HK-2 (cell line): ENCODE results near the gene MYO3A.

Experiments
- DNase-seq: peaks from one replicate; pipeline ENCODE4 v3.0.0-alpha.2; 2018; ENCODE audit not compliant: unreplicated experiment

Gene MYO3A

GRCh38 chr10:26214551-26215395 is 280.7 kb downstream of the MYO3A start:
- DNase-seq: no peak

DNA sequence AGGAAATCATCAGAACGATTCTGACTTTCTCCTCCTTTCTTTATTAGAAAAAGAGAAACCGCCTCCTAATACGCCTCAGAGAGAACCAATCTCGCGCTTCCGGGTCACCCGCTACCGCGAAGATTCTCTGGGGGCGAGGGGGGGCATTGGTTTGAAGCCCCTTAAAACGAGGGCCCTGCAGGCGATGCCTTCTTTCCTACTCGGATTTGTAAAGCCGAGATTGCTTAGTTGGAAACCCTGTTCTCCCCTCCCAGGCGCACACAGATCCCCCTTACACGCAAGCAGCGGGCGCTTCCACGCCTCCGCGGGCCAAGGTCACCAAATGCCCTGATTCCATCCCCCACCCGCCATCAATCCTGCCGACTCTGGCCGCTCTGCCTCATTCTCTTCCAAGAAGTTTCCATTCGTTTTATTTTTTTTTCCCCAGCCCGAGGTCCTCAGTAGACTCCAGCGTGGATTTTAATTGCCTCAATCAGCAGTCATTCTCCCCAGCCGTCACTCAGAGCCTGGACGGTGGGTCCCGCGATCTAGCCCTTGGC is 281.4 kb downstream of the MYO3A start:
- DNase-seq: no peak

GRCh38 chr10:26215935-26216584 is 282.0 kb downstream of the MYO3A start:
- peak; percentile 58 for DNase-seq

DNA sequence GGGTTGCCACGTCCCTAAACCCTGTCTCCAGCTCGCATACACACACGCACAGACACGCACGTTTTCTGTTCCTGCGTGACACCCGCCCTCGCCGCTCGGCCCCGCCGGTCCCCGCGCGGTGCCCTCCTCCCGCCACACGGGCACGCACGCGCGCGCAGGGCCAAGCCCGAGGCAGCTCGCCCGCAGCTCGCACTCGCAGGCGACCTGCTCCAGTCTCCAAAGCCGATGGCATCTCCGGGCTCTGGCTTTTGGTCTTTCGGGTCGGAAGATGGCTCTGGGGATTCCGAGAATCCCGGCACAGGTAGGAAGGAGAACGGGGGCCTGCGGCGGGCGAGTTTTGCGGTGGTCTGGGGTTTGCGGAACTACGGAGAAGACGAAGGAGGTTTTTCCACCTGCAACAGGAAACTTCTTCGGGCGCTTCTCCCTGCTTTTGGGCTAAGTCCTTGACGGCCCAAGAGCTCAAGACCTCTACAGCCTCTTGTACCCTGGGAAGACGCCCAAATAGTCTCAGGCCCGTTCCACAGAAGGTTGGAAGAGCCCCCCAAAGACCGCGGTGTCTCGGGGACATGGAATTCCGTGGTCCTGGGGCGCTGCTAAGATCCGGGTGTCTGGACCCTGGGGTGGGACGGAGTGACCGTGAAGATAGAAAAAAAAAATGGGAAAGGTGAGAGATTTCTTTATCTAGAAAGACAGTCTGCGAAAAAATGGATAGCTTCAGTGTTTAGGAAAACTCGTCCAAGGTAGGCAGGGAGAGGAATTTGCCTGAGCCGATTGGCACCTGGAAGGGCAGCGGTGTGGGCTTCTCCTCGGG is 282.8 kb downstream of the MYO3A start, which contains the start of gene GAD2:
Gene GAD2 (plus strand): TSS at position 190 of the 811 bp plus-strand sequence. CDS start 36 bp downstream, at position 226.
- DNase-seq: no peak

- no peak for DNase-seq
These were observed 283.5 kb downstream of the MYO3A start for GRCh38 chr10:26217396-26218086.

DNA sequence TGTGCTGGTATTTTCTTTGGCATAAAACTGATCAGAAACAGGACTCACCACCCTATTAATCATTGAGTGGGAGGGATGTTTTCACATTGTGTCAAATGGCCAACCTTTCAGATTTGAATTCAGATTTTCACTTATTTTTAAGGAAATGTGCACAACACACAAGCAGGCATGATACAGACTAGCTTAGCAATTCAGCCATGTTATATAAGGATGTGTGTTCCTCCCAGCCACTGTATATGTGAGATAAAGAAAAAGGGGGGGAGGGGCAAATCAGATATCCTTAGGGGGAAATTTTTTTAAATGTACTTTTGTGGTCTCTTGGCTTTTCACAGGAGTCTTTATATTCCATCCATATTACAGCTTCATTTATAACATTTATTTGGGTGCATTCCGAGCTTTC is 285.6 kb downstream of the MYO3A start:
- no peak for DNase-seq

DNA sequence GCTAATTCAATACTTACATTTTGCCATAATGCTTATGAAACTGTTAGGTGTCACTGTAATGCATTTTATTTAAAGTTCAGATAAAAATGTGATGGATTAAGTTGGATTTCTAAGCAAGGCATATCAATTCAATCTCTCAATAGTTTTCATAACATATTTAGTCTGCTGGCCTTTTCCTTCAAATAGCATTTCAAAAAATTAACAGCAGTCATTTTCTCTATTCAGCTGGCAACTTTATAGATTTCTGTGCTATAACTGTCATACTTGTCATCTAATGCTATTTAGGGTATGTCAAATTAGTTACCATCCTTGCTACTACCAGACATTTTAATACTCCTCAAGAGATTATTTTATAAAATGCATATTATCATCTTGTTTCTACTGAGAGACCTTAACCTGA is 286.9 kb downstream of the MYO3A start:
- no peak for DNase-seq

DNA sequence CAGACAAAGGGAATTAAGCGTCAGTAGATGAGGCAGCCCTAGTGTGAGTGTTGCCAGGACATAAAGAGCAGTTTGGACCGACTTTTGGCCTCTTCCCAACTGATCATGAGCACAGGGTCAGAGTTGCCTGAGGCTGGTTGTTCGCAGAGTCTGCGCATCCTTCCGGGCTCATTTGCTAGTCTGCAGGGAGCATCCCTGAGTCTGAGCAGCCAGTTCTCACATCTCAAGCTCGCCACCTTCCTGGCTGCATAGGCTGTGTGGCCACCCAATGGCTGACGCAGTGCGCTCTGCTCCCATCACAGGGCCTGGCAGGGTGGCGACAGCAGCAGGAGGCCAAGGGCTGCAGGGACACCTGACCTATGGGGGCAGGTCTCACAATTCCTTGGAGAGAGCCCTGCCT is 287.5 kb downstream of the MYO3A start:
- DNase-seq: no peak

- DNase-seq: no peak
These were observed 288.5 kb downstream of the MYO3A start for GRCh38 chr10:26222563-26222962.

- no peak for DNase-seq
These were observed 291.3 kb downstream of the MYO3A start for GRCh38 chr10:26225322-26225721.

DNA sequence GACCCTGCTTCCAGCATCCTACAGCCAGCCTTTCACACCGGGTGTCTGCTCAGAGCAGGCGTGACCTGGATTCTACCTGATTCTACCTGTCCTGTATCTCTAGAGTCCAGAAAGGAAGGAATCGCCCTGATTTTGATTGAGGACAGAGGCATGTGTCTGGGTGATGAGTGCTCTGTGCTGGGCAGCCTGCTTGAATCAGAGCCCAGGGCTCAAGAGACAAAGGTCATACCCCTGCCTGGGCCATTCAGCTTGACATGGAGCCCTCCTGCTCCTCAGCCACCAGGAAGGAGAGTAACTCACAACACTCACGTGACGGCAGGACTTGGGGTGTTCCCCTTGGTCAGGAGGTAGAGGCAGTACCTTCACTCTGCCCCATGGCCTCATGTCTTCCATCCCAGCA is 293.8 kb downstream of the MYO3A start:
- DNase-seq: no peak

- DNase-seq: no peak
These were observed 298.1 kb downstream of the MYO3A start for GRCh38 chr10:26232174-26232573.

DNA sequence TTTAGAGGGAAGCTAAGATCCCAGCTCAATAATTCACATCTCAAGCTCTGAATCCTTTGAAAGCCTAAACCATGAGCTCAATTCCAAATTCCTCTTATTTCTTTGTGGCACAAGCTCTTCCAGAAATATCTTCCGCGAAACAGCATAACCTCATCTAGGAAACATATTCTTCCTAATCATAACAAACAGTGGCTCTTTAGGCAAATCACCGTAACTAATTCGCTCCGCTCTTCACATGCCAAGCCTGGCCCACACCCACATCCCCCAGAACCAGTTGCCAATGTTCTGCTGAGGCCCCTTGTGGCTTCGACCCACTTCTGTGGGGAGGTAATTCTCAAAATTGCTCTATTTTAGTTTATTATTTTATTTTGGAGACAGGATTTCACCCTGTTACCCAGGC is 301.7 kb downstream of the MYO3A start:
- no peak for DNase-seq

GRCh38 chr10:26238378-26238777 is 304.3 kb downstream of the MYO3A start:
- DNase-seq: no peak

DNA sequence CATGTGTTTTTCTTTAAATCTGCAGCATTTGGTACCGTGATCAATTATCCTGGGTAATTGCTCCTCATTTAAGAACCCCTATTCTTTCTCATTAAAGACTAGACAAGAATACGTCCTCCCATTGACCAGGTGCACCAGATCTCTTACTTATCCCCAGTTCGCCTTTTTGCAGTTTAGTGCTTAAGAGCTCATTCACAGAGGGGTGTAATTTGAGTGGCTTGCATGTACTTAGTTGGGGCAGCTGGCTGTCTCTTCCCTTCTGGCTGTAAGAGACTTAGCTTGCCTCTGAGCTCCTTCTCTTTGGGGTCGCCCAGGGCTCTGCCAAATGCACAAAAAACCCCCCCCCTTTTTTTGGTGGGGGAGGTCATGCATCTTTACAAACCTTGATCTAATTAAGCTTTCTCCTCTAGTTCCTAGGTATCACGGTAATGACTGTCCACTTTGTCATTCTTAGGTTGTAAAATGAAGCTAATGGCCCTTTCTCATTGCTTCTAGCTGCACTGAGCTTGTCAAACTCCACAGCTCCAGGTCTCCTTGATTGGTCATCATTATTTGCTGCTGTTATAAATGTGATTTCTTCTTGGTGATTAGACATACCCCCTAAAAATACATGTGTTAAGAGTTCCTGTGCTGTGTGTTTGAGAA is 308.8 kb downstream of the MYO3A start:
- no peak for DNase-seq

DNA sequence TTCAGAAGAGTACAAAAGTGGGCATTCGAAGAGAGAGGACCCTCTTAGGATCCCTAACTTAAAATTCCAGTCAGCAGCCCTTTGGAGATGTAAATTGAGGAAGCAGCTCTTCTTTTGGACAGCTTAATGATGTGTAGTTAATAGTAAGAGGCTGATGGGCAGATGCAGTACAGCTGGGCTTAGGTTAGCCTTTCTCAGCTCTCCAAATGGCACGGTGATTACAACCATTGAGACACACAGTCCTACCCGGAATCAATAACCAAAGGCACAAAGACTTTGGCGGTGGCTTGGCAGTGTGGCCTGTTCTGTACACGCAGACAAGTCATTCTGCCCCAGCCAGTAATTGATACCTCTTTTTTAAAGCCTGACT is 309.3 kb downstream of the MYO3A start:
- no peak for DNase-seq

GRCh38 chr10:26249681-26250080 is 315.7 kb downstream of the MYO3A start:
- no peak for DNase-seq

DNA sequence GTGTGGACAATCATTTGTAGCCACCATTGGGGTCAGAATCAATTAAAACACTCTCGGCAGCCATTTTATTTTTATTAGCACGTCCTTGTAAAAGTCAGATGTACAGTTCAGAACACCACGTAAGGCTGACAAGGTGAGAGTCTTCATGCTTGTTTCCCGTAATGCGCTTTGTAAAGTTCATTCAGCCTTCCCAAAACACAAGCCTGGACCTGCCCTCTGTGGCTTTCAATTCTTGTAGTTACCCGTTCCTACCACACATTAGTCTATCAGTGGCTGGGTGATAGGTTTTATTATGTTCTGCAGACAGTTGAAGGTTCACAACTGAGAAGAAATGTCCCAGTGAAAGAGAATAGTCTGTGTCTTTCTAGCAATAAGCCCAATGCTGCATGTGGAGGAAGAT is 317.9 kb downstream of the MYO3A start:
- no peak for DNase-seq

GRCh38 chr10:26254616-26255015 is 320.6 kb downstream of the MYO3A start:
- no peak for DNase-seq

DNA sequence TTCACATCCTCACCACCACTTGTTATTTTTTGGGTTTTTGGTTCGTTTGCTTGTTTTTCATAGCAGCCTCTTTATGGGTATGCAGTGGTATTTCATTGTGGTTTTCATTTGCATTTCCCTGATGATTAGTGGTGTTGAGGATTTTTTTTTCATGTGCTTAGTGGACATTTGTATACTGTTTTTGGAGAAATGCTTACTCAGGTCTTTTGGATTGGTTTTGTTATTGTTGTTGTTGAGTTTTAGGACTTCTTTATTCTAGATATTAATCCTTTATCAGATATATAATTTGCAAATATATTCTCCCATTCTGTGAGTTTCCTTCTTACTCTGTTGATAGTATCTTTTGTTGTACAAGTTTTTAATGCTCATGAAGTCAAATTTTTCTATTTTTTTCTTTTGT is 325.3 kb downstream of the MYO3A start:
- no peak for DNase-seq
